Prostate gland (tissue), 2 donors: ENCODE measurements around the gene MACIR. TPM values are rescaled to one million over a fixed set of nuclear protein-coding genes. Genes with fewer than 3 reads are reported as not detected.

Source experiments
- DNase-seq: peaks from one replicate; pipeline ENCODE4 v3.0.0-alpha.2; 2019; ENCODE audit warnings: low spot score
- H3K27ac ChIP-seq, 2 donors: fragments of 200-600 bp; sonication (generic); 2 replicates each; pipeline ENCODE4 v1.5.1; 2017 to 2019
- H3K27me3 ChIP-seq: fragments of 200-600 bp; sonication (generic); replicated peaks from 2 replicates; pipeline ENCODE4 v1.5.1; 2019; ENCODE audit not compliant: insufficient read depth
- H3K36me3 ChIP-seq, 2 donors: fragments of 200-600 bp; sonication (generic); 1 replicate in 1 of 2; 2 replicates in 1 of 2; pipeline versions ENCODE4 v1.5.1 to v1.8.1; 2017 to 2019
- H3K4me1 ChIP-seq: fragments of 200-600 bp; sonication (generic); replicated peaks from 2 replicates; pipeline ENCODE4 v1.5.1; 2019
- H3K4me3 ChIP-seq, 2 donors: fragments of 200-600 bp; sonication (generic); 2 replicates each; pipeline ENCODE4 v1.5.1; 2017 to 2019
- H3K9me3 ChIP-seq: fragments of 200-600 bp; sonication (generic); 2 replicates; pipeline ENCODE4 v1.5.1; 2017
- CTCF ChIP-seq, 4 experiments: fragments of 200-600 bp in 2 of 4; fragments of 450-650 bp in 2 of 4; sonication (generic) in 2 of 4; IDR thresholded peaks; 1 replicate in 3 of 4; 2 replicates in 1 of 4; pipeline ENCODE4 v1.5.1; 2016 to 2019; ENCODE audit warnings: antibody characterized with exemption in 4 of 4, mild to moderate bottlenecking in 2 of 4, moderate library complexity in 2 of 4
- POLR2A ChIP-seq: fragments of 450-650 bp; IDR thresholded peaks from one replicate; pipeline ENCODE4 v1.6.1; 2016; ENCODE audit warnings: antibody characterized with exemption, mild to moderate bottlenecking
- POLR2AphosphoS5 ChIP-seq: sonication (generic); formaldehyde crosslinking; IDR thresholded peaks from one replicate; pipeline ENCODE4 v1.6.1; 2017; ENCODE audit warnings: antibody characterized with exemption
- WGBS: methylation state at CpG from one replicate; pipeline ENCODE4 v1.1.5; 2018; 5-methylcytosine and 5-hydroxymethylcytosine counted together
- intact Hi-C: fragments of 100-400 bp; cut with DNase I; formaldehyde crosslinking; loops from one replicate; pipeline ENCODE4 v1.14.2; 2022
- total RNA-seq, 2 donors: library from RNA; depleted of rRNA; stranded (reverse); fragments of >200 nt; gene quantifications; one replicate each; pipeline ENCODE4 v1.1.0, GENCODE V29; 2016

The MACIR gene
- total RNA-seq, 2 donors from 2014 or later: 10.4 to 20.1 TPM

DNA sequence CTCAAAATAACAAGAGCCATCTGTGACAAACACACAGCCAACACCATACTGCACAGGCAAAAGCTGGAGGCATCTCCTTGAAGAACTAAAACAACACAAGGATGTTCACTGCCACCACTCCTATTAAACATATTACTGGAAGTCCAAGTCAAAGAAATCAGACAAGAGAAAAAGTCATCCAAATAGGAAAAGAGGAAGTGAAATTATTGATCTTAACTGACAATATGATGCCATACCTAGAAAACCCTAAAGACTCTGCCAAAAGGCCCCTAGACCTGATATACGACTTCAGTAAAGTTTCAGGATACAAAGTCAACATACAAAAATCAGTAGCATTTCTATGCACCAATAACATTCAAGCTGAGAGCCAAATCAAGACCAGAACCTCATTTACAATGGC, 30.0 kb upstream of the MACIR start:
- Histone ChIP-seq H3K9me3 (no peaks in the 10 kb centered on the region), H3K27ac (no peak overlapping the region), H3K36me3 (no peaks in the 10 kb centered on the region), H3K4me3 (no peak overlapping the region), H3K4me1 (no peaks in the 10 kb centered on the region), H3K27me3 (no peaks in the 10 kb centered on the region)
- intact Hi-C loops: no loop called here
- TF ChIP-seq POLR2A (no peak), CTCF (IDR thresholded peaks at IDR 0.05) (no peak), POLR2AphosphoS5 (no peak)
- DNase-seq: no peak
- 59% methylated on average over 1 of the region's 1 CpG for WGBS

GRCh38 chr5:103232393-103232999, 26.1 kb upstream of the MACIR start:
- Histone ChIP-seq H3K27me3 (no peaks in the 10 kb centered on the region), H3K4me1 (no peaks in the 10 kb centered on the region), H3K36me3 (no peaks in the 10 kb centered on the region), H3K9me3 (no peaks in the 10 kb centered on the region), H3K27ac (no peak overlapping the region), H3K4me3 (no peak overlapping the region)
- intact Hi-C loops: no loop called here
- WGBS: 80% methylated on average over 7 of the region's 7 CpGs
- no peak for DNase-seq
- peak; percentile 42 to 82 (median 78) for TF ChIP-seq CTCF (IDR thresholded peaks at IDR 0.05)
- no peak for TF ChIP-seq POLR2AphosphoS5
- TF ChIP-seq POLR2A: no peak

- no peak for DNase-seq
- Histone ChIP-seq H3K36me3 (no peaks in the 10 kb centered on the region), H3K9me3 (no peaks in the 10 kb centered on the region), H3K4me3 (no peak overlapping the region), H3K4me1 (no peaks in the 10 kb centered on the region), H3K27me3 (no peaks in the 10 kb centered on the region), H3K27ac (no peak overlapping the region)
- intact Hi-C loops: loop anchor here (2.0 kb wide), 1 partner anchor 240 kb away; no protein-coding TSS in a partner anchor
- WGBS: 81% methylated on average over 4 of the region's 4 CpGs
- TF ChIP-seq CTCF (IDR thresholded peaks at IDR 0.05) (no peak), POLR2AphosphoS5 (no peak), POLR2A (no peak)
Measured at GRCh38 chr5:103234239-103234975, 24.2 kb upstream of the MACIR start.

DNA sequence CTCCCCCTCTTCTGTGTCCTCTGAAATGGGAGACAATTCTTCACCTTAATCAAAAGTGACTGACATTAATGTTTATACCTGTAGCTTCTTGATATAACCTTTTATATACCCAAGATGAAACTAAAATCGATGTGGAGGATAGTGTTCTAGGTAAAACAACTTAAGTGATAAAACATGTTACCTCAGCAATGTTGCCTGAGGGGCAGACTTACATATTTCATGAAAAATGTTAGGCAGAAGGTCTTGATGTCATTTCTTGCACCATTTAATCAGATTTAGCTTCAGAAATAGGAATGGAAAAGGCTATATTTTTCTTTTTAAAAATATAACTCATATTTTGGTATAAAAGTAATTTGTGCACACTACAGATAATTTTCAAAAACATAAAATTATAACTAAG, 22.7 kb upstream of the MACIR start:
- WGBS: 59% methylated on average over 1 of the region's 1 CpG
- H3K36me3 ChIP-seq: no peaks in the 10 kb centered on the region
- no peaks in the 10 kb centered on the region for H3K9me3 ChIP-seq
- intact Hi-C loops: loop anchor here (2.0 kb wide), 1 partner anchor 239 kb away; no protein-coding TSS in a partner anchor
- no peak for TF ChIP-seq POLR2AphosphoS5
- no peak for TF ChIP-seq POLR2A
- TF ChIP-seq CTCF (IDR thresholded peaks at IDR 0.05): no peak
- H3K4me3 ChIP-seq: no peak overlapping the region
- H3K27me3 ChIP-seq: no peaks in the 10 kb centered on the region
- DNase-seq: no peak
- H3K27ac ChIP-seq: no peak overlapping the region
- no peaks in the 10 kb centered on the region for H3K4me1 ChIP-seq

- no peak overlapping the region for H3K27ac ChIP-seq
- DNase-seq: no peak
- no peaks in the 10 kb centered on the region for H3K4me1 ChIP-seq
- H3K36me3 ChIP-seq: no peaks in the 10 kb centered on the region
- intact Hi-C loops: no loop called here
- WGBS: 90% methylated on average over 1 of the region's 1 CpG
- no peak for TF ChIP-seq POLR2AphosphoS5
- no peak for TF ChIP-seq CTCF (IDR thresholded peaks at IDR 0.05)
- TF ChIP-seq POLR2A: no peak
- H3K27me3 ChIP-seq: no peaks in the 10 kb centered on the region
- no peak overlapping the region for H3K4me3 ChIP-seq
- H3K9me3 ChIP-seq: no peaks in the 10 kb centered on the region
Measured at GRCh38 chr5:103237778-103238177, 20.8 kb upstream of the MACIR start.
